Measurements from ENCODE around the gene LCE5A.
A peak's percentile ranks its signal among the peaks of the same experiment; 100 is the strongest.
"Not testable (repeated sequence)": the region's sequence is repeated elsewhere in the genome, so short reads cannot be mapped to it uniquely, and the experiment has no call there.

LCE5A gene, protein sequence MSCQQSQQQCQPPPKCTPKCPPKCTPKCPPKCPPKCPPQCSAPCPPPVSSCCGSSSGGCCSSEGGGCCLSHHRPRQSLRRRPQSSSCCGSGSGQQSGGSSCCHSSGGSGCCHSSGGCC

DNA sequence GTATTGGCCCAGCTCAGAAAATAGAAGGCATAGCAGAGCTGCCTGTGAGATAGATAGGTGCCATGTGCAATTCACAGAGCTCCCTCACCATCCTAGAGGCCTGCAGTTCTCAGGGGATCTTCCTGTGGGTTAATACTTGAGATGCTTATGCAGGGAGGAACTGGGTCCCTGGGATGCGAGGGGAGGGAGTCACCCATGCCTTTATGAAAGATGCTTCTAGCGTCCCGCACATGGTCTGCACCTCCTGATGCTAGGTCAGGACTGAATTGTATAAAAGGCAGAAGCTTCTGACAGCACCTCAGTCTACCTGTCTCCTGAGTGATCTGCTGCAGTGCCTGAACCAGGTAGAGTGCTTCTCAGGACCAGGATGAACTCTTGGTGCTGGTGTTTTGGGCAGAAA, at the start of gene LCE5A:
Gene LCE5A, plus strand, starts transcription at position 301 of the 400 bp plus-strand sequence. CDS start 732 bp downstream, outside the sequence.
- H3K4me3 ChIP-seq (ENCODE audit: low read depth, low read length), result no peak within 1 kb of the TSS
- no peak for DNase-seq (ENCODE audit: low read depth)

DNA sequence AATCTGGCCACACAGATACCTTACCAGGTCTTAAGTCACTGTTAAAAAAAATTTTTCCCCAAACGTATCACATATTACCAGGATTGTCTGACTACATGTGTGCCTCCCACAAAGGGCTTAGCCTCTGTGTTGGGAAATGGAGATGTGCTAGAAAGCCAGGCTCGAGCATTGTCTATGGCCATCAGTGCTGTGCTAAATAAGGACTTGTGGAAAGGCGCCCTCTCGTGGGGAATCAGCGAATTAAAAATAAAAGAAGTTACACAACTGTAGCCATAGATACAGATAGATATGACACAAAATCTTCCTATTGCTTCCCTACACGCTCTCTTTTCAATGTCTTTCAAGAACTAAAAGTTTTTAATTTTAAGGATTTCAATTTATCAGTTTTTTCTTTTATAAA, 49.1 kb upstream of the LCE5A start:
- no peak overlapping the region for H3K4me3 ChIP-seq (ENCODE audit: low read depth, low read length)
- DNase-seq (ENCODE audit: low read depth), result peak; percentile 4

DNA sequence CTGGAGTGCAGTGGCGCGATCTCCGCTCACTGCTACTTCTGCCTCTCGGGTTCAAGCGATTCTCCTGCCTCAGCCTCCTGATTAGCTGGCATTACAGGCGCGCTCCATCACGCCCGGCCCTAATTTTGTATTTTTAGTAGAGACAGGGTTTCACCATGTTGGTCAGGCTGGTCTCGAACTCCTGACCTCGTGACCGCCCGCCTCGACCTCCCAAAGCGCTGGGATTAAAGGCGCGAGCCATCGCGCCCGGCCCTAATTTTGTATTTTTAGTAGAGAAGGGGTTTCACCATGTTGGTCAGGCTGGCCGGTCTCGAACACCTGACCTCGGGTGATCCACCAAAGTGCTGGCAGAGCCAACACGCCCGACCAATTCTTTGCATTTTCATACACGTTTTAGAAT, 48.0 kb upstream of the LCE5A start:
- DNase-seq (ENCODE audit: low read depth), result no peak
- no peak overlapping the region for H3K4me3 ChIP-seq (ENCODE audit: low read depth, low read length)

DNA sequence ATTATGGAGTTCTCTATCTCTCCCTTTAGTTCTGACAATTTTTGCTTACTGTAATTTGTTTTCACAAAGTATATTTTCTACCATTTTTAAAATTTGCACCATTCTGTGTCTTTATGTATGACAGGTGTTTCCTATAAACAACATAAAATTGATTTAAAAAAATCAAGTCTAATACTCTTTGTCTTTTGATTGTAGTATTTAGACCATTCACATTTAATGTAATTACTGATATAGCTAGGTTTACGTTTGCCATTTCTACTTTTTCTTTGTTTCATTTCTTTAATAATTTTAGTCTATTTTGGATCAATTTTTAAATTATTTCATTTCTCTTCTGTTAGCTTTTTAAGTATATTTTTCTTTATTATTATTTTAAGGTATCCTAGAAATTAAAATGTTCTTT, 44.4 kb upstream of the LCE5A start:
- no peak overlapping the region for H3K4me3 ChIP-seq (ENCODE audit: low read depth, low read length)
- no peak for DNase-seq (ENCODE audit: low read depth)

DNA sequence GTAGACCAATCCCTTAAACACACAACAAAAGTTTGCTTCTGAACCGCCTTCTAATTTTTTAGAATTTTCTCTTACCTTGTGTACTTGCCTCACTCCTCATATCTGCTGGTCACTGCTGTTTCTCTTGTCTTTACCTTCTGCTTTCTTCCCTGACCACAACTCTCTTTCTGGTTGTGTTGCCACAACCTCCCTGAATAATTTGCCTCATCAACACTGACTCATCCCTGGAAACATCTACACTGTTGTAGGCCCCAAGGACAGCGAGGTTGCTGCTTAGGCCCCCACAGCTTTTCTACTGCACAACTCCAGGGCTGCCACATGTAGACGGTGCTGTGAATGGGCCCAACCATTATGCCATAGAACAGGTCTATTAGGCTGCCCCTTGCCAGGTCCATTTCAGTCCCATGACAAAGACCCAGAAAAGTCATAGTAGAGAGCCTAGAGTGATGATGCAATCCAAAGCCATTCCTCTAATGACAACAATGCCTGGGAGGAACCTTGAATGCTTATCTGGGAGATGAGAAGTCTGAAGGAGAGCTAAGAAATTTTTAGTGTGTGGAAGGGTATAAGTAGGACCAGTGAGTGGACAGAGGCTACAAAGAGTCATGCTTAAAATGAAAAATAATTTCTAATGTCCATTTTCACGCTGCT, 36.6 kb upstream of the LCE5A start:
- no peak for DNase-seq (ENCODE audit: low read depth)
- H3K4me3 ChIP-seq (ENCODE audit: low read depth, low read length), result no peak overlapping the region

DNA sequence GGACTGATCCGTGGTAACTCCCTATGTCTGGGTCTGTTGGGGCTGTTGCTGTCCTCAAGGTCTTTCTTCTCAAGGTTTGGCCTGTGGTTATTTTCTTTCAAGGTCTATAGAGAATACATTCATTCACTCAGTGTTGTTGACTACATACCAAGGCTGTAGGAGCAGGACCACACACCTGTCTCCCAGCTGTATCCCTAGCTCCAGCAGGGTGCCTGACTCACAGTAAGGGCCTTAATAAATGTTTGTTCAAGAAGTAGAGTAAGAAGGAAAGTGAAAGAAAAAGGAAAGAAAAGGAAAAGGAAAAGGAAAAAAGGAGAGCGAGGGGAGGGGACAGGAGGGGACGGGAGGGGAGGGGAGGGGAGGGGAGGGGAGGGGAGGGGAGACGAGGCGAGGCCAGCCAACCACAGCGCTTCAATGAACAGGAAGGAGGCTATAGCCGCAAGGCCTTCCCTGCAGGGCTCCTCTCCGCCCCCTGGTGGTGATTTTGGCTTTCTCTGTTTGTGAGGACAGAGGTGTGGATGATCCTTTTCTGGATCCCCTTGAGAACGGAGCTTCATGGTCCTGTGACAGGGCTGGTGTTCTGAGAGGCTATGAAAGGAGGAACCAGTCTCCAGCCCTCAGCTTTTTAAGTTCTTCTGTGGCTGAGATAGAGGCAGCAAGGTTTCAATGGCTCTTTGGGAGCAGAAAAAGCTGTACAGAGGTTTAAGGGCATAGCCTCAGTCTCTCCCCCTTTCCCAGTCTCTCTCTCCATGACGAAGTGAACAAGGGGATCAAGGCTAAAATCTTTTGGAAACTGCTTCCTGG, 30.6 kb upstream of the LCE5A start:
- DNase-seq (ENCODE audit: low read depth), result no peak

DNA sequence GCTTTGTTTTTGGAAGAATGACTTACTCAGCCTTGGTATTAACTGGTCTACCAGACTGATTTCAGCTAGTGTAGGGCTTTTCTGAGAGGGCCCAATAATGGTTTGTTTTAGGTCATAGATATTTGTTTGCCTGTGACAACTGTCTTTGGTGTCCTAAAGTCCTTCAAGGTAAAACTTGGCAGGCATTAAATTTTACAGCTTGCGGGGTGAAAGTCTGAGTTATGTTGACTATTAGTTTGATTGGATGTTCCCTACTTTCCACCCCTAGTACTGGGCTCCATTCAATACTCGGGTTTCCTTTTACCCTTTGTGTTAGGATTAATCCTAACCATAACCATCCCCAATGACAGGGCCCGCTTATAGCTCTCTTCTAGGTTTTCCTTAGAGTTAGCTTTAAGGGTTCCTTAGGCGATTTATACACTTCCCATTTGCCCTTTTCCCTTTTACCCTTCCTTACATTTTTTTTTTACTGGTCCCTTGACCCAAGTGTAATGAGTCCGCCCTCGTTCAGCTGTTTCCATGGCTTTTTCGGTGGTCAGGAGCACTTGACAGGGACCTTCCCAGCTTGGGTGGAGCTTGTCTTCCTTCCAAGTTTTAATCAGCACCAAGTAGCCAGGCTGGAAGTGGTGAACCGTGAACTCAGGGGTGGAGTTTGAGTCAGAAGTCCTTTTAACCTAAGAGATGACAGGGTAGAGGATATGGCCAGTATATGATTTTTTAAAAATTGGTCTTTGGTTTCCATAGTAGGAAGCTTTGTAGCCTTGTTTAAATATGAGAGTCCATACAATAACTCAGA, 28.5 kb upstream of the LCE5A start:
- no peak overlapping the region for H3K4me3 ChIP-seq (ENCODE audit: low read depth, low read length)
- DNase-seq (ENCODE audit: low read depth), result no peak

More for the DNA sequence above, 30.6 kb upstream of the LCE5A start:
- H3K4me3 ChIP-seq (ENCODE audit: low read depth, low read length), result no peak overlapping the region

DNA sequence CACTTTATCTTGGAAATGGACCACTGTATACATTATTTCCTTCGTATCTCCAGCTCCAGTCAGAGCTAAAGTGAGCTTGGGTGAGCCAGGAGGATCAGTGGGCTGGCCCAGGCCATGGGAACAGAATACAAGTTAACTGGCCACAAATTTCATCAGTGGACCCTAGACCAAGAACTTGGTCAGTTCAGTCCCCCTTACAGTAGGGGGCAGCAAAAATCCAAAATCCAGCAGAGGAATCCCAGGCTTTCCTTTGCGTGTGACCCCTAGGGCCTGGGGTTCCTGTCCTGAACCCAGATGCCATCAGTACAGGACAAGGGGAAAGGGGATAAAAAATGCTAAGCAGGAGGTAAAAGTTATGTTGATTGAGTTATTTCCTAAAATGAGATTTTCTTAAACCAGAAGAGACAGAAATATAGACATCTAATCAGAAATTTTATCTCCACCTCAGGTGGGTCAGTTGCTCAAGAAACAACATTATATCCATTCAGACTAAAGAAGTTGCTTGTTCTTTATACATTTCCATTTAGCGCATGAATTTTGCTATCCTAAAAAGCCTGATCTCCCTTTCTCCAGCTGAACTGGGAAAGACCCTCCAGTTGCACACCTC, 24.1 kb upstream of the LCE5A start:
- no peak overlapping the region for H3K4me3 ChIP-seq (ENCODE audit: low read depth, low read length)
- DNase-seq (ENCODE audit: low read depth), result no peak

DNA sequence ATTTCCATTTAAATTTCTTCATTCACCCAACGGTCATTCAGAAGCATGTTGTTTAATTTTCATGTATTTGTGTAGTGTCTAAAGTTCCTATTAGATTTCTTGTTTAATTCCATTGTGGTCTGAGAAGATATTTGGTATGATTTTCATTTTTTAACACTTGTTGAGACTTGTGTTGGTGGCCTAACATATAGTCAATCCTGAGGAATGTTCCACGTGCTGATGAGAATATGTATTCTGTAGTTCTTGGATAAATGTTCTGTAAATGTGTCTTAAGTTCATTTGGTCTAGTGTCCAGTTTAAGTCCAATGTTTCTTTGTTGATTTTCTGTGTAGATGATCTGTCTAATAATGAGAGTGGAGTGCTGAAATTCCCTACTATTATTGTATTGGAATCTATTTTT, 22.7 kb upstream of the LCE5A start:
- no peak for DNase-seq (ENCODE audit: low read depth)
- no peak overlapping the region for H3K4me3 ChIP-seq (ENCODE audit: low read depth, low read length)

DNA sequence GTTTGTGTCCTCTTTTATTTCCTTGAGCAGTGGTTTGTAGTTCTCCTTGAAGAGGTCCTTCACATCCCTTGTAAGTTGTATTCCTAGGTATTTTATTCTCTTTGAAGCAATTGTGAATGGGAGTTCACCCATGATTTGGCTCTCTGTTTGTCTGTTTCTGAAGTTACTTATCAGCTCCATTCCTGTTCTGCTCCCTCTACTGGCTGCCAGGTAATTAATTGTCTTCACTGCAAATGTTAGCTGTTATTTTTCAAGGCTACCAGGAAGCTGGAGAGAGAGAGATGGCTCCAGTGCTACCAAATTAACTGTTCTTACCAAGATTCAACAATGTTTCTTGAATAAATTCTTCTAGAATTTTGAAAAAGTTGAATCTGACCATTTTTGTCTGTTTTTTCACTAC, 19.1 kb upstream of the LCE5A start:
- H3K4me3 ChIP-seq (ENCODE audit: low read depth, low read length); DNase-seq (ENCODE audit: low read depth): not testable (repeated sequence)

DNA sequence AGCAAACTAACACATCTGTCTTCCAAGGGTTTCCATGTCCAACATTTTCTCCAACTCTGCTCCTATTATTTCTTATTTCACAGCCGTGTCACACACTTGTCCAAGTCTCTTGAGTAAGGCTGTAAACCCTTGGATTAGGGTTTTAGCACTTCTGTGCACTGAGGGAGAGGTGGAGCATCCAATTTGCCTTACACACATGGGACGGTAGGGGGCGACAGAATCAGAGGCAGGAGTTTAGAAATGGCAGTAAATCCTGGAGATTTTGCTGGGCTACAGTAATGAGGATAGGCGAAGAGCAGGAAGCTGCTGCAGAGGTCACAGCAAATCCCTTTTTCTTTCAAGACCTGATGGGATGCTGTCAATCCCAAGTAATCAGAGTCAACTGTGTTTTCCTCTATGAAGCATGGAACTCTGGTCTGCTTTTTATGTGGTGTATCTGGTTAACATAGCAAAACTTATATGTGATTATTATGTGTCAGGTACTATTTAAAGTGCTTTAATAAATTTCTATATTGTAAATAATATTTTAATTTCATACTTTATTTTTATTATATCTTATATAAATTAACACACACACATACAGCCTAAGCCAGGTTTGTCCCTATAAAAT, 15.4 kb upstream of the LCE5A start:
- DNase-seq (ENCODE audit: low read depth), result no peak
- H3K4me3 ChIP-seq (ENCODE audit: low read depth, low read length), result no peak overlapping the region

DNA sequence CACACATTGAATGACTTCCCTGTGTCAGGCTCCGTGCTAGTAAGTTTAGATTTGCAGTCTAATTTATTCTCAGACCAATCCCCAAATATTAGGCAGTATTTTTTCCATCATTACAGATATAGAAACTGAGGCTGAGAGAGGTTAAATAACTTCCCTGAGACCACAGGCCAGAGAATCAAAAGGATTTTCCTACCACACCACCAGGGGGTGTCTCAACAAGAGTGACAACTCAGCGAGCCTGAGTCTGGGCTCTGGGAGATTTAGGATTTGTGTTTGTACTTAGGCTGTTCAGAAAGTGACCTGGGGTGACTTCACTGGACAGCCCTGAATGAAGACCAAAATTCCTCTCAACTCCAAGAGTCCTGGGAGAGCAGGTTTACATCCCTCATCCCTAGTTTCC, 13.3 kb upstream of the LCE5A start:
- DNase-seq (ENCODE audit: low read depth), result no peak

DNA sequence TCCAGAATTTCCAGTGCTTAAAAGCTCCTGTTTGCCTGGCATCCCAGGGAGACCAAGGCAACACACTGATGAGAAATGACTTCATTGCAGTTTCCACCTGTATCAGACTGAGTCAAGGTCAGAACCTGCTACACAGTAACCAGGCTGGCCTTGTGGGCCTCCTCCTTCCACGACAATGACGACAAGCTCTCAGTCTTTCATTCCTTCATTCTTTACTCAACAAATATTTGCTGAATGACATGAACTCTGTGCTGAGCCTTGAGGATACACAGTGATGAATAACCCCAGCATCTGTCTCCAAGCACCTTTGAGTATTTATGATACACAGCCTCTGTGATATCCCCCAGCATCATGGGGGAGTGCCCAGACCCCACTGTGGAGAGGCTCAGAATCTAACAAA, 8.9 kb upstream of the LCE5A start:
- DNase-seq (ENCODE audit: low read depth), result no peak
- H3K4me3 ChIP-seq (ENCODE audit: low read depth, low read length), result no peak overlapping the region

More for the DNA sequence above, 13.3 kb upstream of the LCE5A start:
- H3K4me3 ChIP-seq (ENCODE audit: low read depth, low read length), result no peak overlapping the region

DNA sequence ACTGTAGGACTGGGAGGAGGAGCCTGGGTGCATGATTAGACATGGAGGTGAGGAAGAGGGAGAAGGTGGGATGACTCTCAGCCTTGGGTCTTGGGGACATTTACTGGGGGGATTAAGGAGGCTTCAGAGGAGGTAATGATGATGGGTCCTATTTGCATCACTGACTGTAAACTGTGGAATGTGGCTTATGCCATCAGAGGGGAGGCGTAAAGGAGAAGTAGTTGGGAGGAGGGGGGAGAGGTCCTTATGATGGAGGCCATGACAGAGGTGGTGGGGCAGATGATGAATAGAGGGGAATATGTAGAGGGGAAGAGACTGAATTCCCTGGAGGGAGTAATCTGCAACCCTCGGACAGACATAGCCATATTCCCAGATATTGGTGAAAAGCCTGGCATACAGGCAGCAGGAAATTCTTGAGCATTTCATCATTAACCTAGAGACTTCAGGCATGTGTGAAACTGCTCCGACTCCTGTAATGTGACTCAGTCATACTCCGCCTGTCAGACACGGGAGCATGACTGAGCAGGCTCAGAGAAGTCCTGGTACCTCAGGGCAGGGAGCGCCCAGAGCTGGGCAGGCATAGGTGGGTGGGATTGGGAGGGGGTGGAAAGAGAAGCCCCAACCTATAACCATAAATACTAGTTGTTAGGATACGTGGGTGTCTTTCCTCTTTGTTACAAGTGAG, 8.0 kb upstream of the LCE5A start:
- no peak overlapping the region for H3K4me3 ChIP-seq (ENCODE audit: low read depth, low read length)
- DNase-seq (ENCODE audit: low read depth), result no peak

DNA sequence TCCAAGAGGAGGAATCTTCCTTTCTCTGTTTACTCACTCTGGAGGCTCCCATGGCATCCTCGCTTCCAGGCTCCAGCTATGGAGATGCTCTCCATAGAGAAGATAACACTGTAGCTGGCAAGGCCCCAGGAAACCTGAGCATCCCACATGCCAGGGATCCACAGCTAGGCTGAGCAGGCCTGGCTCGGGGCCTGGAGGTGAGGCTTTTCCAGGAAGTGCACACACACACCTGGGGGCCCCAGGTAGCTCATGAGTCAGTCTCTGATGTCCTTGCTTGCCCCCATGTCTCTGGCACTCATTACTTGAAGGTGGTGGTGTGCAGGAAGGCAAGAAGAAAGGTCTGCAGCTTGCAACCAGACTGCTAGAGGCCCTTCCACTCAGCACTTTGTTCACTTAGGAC, 5.5 kb upstream of the LCE5A start:
- H3K4me3 ChIP-seq (ENCODE audit: low read depth, low read length), result no peak overlapping the region
- no peak for DNase-seq (ENCODE audit: low read depth)

DNA sequence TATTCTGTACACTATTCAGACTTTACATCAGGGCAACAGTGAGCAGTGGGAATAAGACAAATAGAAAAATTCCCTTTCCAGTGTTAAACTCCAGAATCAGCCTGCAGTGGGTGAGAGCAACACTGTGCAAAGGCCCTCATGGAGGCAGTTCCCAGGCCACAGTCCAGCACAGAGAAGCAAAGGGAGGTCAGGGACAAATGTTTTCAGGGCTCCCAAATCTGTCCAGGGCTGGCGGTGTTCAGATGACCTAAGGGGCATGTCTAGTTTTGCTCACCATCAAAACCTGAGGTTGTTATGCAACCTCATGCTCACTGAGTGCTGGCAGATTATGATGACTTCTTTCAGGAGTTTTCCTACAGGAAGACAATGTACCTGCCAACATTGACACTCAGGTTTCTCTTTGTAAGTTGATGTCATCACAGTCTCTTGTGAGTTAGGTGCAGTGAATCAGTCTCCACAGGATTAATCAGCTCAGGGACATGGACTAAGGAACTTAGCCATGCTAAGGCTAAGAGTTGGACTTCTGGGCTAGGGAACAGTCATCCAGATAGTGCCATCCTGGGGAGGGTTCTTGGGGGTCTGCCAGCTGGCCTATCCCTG, 3.6 kb upstream of the LCE5A start:
- no peak overlapping the region for H3K4me3 ChIP-seq (ENCODE audit: low read depth, low read length)
- DNase-seq (ENCODE audit: low read depth), result no peak

DNA sequence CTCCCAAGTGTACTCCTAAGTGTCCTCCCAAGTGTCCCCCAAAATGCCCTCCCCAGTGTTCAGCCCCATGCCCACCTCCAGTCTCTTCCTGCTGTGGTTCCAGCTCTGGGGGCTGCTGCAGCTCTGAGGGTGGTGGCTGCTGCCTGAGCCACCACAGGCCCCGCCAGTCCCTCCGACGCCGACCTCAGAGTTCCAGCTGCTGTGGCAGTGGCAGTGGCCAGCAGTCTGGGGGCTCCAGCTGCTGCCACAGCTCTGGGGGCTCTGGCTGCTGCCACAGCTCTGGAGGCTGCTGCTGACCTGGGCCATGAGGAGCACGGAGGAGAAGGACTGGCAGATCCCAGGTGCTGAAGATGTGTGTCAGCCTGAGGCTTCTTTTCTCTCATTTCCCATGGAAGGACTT, 993 bp downstream of the LCE5A start:
- no peak overlapping the region for H3K4me3 ChIP-seq (ENCODE audit: low read depth, low read length)
- no peak for DNase-seq (ENCODE audit: low read depth)

DNA sequence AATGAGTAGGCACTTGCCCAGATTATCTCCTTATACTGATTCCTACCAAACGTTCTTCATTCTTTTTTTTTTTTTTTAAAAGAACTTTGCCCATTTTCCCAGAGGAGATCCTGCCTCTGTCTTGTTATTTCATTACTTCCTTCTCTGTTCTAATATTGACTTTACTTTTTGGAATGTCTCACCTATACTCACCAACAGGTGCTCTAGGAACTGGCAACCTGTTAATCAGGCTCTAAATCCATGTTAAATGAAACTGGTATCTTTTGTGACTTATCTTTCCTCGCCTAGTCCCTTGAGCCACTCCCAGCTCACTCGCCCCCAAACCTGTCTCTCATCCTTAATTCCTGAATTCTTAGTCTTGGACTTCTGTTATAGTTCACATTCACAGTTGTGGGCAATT, 2.5 kb downstream of the LCE5A start:
- no peak overlapping the region for H3K4me3 ChIP-seq (ENCODE audit: low read depth, low read length)
- DNase-seq (ENCODE audit: low read depth), result no peak
